ENCODE data around the gene TMEM120B.

- TF ChIP-seq CTCF (IDR thresholded peaks at IDR 0.05) = peak in 3 of 6 experiments; percentile 15 to 48 (median 28)
- TF ChIP-seq POLR2AphosphoS5 (IDR thresholded peaks at IDR 0.05) = no peak
- peak in 1 of 4 donors; percentile 21 for TF ChIP-seq POLR2A (IDR thresholded peaks at IDR 0.05)
- no peak for TF ChIP-seq EP300 (IDR thresholded peaks at IDR 0.05)
Measured at GRCh38 chr12:121812320-121812871, 99.8 kb downstream of the TMEM120B start.

Data from upper lobe of left lung (tissue), 4 donors.